ES-I3 (cell line): ENCODE measurements around the gene AKAIN1.

ENCODE experiments used
- H3K36me3 ChIP-seq: 2 replicates; pipeline ENCODE4 v1.6.1; 2013; ENCODE audit warnings: mild to moderate bottlenecking, low read length, control low read depth, moderate library complexity; ENCODE audit not compliant: insufficient read depth
- H3K4me1 ChIP-seq: 2 replicates; pipeline ENCODE4 v1.6.1; 2013; ENCODE audit warnings: mild to moderate bottlenecking, control low read depth, low read length; ENCODE audit not compliant: insufficient read depth
- H3K9ac ChIP-seq: 2 replicates; pipeline ENCODE4 v1.6.1; 2013; ENCODE audit warnings: low read depth, mild to moderate bottlenecking, low read length, moderate library complexity
- H3K9me3 ChIP-seq: 2 replicates; pipeline ENCODE4 v1.6.1; 2013; ENCODE audit warnings: mild to moderate bottlenecking, low read length, moderate library complexity; ENCODE audit not compliant: control insufficient read depth, insufficient read depth

Gene AKAIN1

DNA sequence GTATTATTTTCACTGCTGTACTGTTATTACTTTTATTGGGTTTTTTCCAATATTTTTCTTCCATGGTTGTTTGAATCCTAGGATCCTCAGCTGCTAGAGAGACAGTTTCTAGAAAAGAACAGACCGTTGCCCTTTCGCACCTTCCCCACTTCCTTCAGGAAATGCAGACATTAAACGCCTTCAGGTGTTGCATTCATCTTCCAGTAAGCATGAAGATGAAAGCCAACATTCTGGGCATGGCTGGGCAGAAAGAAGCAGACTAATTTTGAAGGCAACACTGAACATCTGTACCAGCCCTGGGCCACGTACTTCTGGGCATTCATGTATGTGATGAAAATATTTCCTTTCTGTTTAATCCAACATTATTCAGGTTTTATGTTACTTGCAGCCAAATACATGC lies 51.0 kb downstream of the AKAIN1 start:
- H3K4me1 ChIP-seq, result 0 out of 2 replicates have a peak, but pooled peaks cover 4% of the 10 kb centered on the region

DNA sequence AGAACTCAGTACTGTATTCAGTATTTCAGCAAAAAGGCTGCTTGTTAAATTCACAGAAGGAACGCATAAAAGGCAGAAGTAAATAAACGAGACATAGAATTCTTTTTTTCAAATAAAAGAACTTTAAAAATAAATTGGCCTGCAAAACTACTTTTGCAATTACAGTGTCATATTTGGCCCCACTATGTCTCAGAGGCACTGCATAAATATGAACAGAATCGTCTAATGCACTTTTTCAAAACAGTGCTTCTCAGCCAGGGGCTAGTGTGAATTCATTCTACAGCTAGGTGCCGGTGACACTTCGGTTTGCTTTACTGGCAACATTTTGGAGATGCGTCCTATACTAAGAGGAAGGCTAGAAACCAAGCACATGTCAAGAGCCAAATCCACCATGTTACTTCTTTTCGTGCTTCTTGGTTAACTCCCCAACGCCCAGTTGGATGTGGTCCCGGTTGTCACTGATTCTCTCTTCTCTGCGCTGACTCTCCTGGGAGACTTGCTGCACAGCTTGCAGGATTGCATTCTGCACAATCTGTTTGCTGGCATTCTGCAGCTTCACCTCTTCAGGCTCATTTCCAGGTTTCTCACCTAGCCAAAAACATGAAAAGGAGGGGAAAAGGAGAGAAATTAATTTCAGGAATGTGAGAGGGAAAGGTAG lies 51.8 kb downstream of the AKAIN1 start:
- no peaks in the 10 kb centered on the region for H3K4me1 ChIP-seq
- H3K36me3 ChIP-seq, result no peaks in the 10 kb centered on the region
- H3K9ac ChIP-seq, result no peak overlapping the region
- H3K9me3 ChIP-seq, result no peaks in the 10 kb centered on the region

More for the DNA sequence above, 51.0 kb downstream of the AKAIN1 start:
- Histone ChIP-seq H3K36me3 (no peaks in the 10 kb centered on the region), H3K9me3 (no peaks in the 10 kb centered on the region), H3K9ac (no peak overlapping the region)

- Histone ChIP-seq H3K36me3 (no peaks in the 10 kb centered on the region), H3K9ac (no peak overlapping the region), H3K9me3 (no peaks in the 10 kb centered on the region), H3K4me1 (no peaks in the 10 kb centered on the region)
Observed at GRCh38 chr18:5144629-5145028, 52.4 kb downstream of the AKAIN1 start.

DNA sequence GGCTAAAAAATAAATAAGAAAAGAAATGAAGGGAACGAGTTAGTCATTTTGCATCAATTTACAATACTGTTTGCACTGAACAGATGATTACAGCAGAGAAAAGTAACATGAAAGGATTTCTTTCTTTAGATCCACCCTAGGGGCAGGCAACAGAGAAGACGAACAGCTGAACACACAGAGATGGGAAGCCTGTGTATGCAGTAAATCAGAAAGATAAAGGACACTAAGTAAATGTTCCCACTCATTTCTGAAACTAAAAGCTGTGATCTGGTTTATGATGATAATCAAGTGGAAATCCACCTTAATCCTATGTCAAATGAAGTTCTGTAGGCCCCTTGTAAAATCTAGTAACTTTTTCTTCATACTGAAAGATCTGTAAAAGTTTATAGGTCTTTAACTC lies 54.2 kb downstream of the AKAIN1 start:
- H3K36me3 ChIP-seq, result no peaks in the 10 kb centered on the region
- H3K9ac ChIP-seq, result no peak overlapping the region
- H3K4me1 ChIP-seq, result no peaks in the 10 kb centered on the region
- no peaks in the 10 kb centered on the region for H3K9me3 ChIP-seq

GRCh38 chr18:5142131-5142530 lies 54.9 kb downstream of the AKAIN1 start:
- Histone ChIP-seq H3K9ac (no peak overlapping the region), H3K9me3 (no peaks in the 10 kb centered on the region), H3K4me1 (no peaks in the 10 kb centered on the region), H3K36me3 (no peaks in the 10 kb centered on the region)

- Histone ChIP-seq H3K9ac (no peak overlapping the region), H3K9me3 (no peaks in the 10 kb centered on the region), H3K36me3 (no peaks in the 10 kb centered on the region)
Observed at GRCh38 chr18:5137261-5137660, 59.8 kb downstream of the AKAIN1 start.

GRCh38 chr18:5132987-5133386 lies 64.1 kb downstream of the AKAIN1 start:
- Histone ChIP-seq H3K9me3 (no peaks in the 10 kb centered on the region), H3K4me1 (no peaks in the 10 kb centered on the region), H3K9ac (no peak overlapping the region), H3K36me3 (no peaks in the 10 kb centered on the region)

More at GRCh38 chr18:5137261-5137660, 59.8 kb downstream of the AKAIN1 start:
- no peaks in the 10 kb centered on the region for H3K4me1 ChIP-seq

DNA sequence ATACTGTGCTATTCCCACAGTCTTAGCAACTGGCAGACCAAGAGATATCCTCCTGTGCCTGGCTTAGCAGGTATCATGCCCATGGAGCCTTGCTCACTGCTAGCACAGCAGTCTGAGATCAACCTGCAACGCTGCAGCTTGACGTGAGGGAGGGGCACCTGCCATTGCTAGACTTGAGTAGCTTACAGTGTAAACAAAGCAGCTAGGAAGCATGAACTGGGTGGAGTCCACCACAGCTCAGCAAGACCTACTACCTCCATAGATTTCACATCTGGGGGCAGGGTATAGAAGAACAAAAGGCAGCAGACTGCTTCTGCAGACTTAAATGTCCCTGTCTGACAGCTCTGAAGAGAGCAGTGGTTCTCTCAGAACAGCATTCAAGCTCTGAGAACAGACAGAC lies 74.8 kb downstream of the AKAIN1 start:
- no peaks in the 10 kb centered on the region for H3K36me3 ChIP-seq
- H3K4me1 ChIP-seq, result no peaks in the 10 kb centered on the region
- H3K9me3 ChIP-seq, result peaks cover 4% of the 10 kb centered on the region
- no peak overlapping the region for H3K9ac ChIP-seq

DNA sequence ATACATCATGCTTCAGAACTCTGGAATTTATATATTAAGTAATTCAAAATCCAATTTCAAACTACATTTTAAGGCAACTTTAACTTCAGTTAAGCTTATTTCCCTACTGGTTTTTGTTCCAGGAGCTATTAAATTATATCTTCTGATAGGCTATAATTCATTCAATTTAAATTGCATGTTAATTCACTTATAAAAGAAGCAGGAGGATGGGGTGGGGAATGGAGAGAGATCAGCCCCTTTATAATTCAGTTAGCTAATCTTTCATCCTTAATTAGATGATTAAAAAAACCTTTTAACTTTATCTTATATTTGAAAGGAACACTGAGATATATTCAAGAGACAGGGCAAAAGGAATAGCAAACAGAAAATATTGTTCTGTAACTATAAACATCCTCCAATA lies 86.8 kb downstream of the AKAIN1 start:
- H3K36me3 ChIP-seq, result no peaks in the 10 kb centered on the region
- H3K9ac ChIP-seq, result no peak overlapping the region
- no peaks in the 10 kb centered on the region for H3K9me3 ChIP-seq
- H3K4me1 ChIP-seq, result no peaks in the 10 kb centered on the region

- Histone ChIP-seq H3K9me3 (no peaks in the 10 kb centered on the region), H3K36me3 (no peaks in the 10 kb centered on the region), H3K4me1 (peaks cover 12% of the 10 kb centered on the region; the same call in 1 of the 2 replicates), H3K9ac (no peak overlapping the region)
Observed at GRCh38 chr18:5107988-5108387, 89.1 kb downstream of the AKAIN1 start.

DNA sequence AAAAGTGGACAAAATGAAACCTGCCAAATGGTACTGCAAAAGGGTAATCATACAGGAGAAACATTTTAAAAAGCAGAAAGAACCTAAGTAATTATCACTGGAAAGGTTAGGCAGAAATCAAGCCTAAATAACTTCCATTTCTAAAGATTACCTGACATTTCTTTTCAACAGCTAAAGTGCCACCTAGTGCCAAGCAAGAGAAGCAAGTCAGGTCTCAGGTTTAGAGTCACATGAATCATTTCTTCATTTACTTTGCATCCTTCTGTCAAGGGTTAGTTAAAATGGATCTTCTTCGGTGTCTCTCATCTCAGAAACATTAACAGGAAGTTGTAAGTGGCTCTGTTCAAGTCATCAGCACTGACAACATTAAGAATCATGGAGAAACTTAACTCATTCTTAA lies 90.3 kb downstream of the AKAIN1 start:
- Histone ChIP-seq H3K4me1 (peaks cover 12% of the 10 kb centered on the region; the same call in 1 of the 2 replicates), H3K9ac (no peak overlapping the region), H3K36me3 (no peaks in the 10 kb centered on the region), H3K9me3 (no peaks in the 10 kb centered on the region)

DNA sequence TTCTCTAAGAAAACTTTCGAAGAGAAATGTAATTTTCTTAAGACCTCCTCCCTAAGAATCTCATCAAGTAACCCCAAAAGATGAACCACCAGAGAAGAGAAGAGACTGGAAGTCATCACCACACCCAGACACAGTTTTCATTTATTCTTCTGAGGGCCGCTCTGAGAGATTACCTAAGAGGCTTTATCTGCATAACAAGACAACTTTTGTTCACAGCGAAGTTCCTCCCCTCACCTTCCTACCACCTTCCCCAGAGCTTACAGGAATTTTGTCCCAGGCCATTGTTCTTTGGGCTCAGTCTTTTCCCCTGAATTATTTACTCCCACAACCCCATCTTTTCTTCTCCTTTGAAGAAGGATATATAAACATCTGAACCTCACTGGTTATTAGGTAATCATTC lies 92.8 kb downstream of the AKAIN1 start:
- Histone ChIP-seq H3K9me3 (no peaks in the 10 kb centered on the region), H3K36me3 (no peaks in the 10 kb centered on the region), H3K4me1 (peaks cover 12% of the 10 kb centered on the region; the same call in 1 of the 2 replicates), H3K9ac (no peak overlapping the region; the same call in 1 of the 2 replicates)

DNA sequence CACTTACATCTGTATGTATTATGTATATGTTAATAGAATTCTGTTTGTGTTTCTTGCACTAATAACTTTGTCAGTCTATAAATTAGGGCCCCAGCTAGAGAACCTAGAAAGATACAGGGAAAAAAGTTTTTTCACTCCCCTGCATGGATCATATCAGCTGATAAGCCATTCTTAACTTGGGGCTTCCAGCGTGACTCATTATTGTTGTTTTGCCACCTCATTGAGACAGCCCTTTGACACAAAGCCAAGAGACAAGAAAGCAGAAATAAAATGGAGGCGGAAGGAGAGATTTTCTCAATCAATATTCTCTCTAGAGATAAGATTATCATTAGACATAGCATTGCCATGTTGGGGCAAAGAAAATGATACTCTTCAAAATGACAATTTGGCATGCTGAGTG lies 93.4 kb downstream of the AKAIN1 start:
- no peaks in the 10 kb centered on the region for H3K36me3 ChIP-seq
- no peak overlapping the region; the same call in 1 of the 2 replicates for H3K9ac ChIP-seq
- H3K4me1 ChIP-seq, result peaks cover 12% of the 10 kb centered on the region; the same call in 1 of the 2 replicates
- no peaks in the 10 kb centered on the region for H3K9me3 ChIP-seq

DNA sequence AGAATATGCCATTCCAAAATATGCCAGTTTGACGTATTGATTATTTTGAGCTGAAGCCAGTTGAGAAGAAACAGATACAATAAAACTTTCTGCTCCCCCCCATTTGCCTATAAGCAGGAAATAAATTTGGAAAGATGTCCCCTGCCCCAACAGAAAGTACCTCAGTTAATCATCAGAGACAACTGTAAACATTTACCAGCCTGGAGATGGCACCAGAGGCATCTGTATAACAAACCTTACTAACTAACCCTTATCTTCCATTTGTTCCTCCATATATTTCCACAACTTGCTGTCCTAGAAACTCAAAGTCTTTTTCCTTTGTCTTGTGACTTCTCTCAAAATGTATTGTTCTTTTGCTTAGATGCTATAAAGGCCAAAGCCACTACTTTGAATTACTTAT lies 93.8 kb downstream of the AKAIN1 start:
- Histone ChIP-seq H3K36me3 (no peaks in the 10 kb centered on the region), H3K4me1 (peaks cover 12% of the 10 kb centered on the region; the same call in 1 of the 2 replicates), H3K9ac (no peak overlapping the region), H3K9me3 (no peaks in the 10 kb centered on the region)

- no peak overlapping the region for H3K9ac ChIP-seq
- no peaks in the 10 kb centered on the region for H3K36me3 ChIP-seq
- H3K9me3 ChIP-seq, result peaks cover 2% of the 10 kb centered on the region; the same call in 1 of the 2 replicates
- peaks cover 32% of the 10 kb centered on the region for H3K4me1 ChIP-seq
Observed at GRCh38 chr18:5097116-5097703, 99.8 kb downstream of the AKAIN1 start.
